Lung (tissue), 12 donors: Measurements from ENCODE around the gene KIF18A. TPM values are rescaled to one million over a fixed set of nuclear protein-coding genes. Genes with fewer than 3 reads are reported as not detected.

ENCODE experiments used
- ATAC-seq: fragments of 200-7000 bp; cut with Tn5 transposase; one replicate; pipeline ENCODE4 v1.9.1; 2020; ENCODE audit warnings: moderate number of reproducible peaks; ENCODE audit not compliant: insufficient read depth, low FRiP score
- DNase-seq, 3 donors: peaks; one replicate each; pipeline ENCODE4 v3.0.0-alpha.2; 2013 to 2017
- H3K27ac ChIP-seq, 2 donors: one replicate each; pipeline ENCODE4 v1.5.1; 2013; ENCODE audit warnings: mild to moderate bottlenecking in 2 of 2, moderate library complexity in 2 of 2, control low read depth in 1 of 2, inconsistent platforms in 1 of 2, low read depth in 1 of 2, low read length in 1 of 2
- H3K27me3 ChIP-seq, 3 donors: one replicate each; pipeline ENCODE4 v1.5.1; 2013; ENCODE audit warnings: low read length in 2 of 3; ENCODE audit not compliant: control insufficient read depth in 3 of 3, insufficient read depth in 3 of 3
- H3K36me3 ChIP-seq, 4 donors: one replicate each; pipeline ENCODE4 v1.5.1; 2013; ENCODE audit warnings: low read length in 4 of 4, mild to moderate bottlenecking in 1 of 4, moderate library complexity in 1 of 4; ENCODE audit not compliant: control insufficient read depth in 4 of 4, insufficient read depth in 4 of 4
- H3K4me1 ChIP-seq, 5 donors: one replicate each; pipeline ENCODE4 v1.5.1; 2013; ENCODE audit warnings: low read length in 5 of 5, mild to moderate bottlenecking in 2 of 5, moderate library complexity in 1 of 5; ENCODE audit not compliant: control insufficient read depth in 5 of 5, insufficient read depth in 5 of 5
- H3K4me3 ChIP-seq: one replicate; pipeline ENCODE4 v1.5.1; 2013; ENCODE audit warnings: mild to moderate bottlenecking, control low read depth, moderate library complexity
- H3K9ac ChIP-seq, 2 donors: one replicate each; pipeline ENCODE4 v1.5.1; 2013; ENCODE audit warnings: low read length in 2 of 2, control low read depth in 1 of 2; ENCODE audit not compliant: insufficient read depth in 1 of 2
- H3K9me3 ChIP-seq, 4 donors: one replicate each; pipeline ENCODE4 v1.5.1; 2013; ENCODE audit warnings: low read length in 3 of 4, mild to moderate bottlenecking in 1 of 4, moderate library complexity in 1 of 4; ENCODE audit not compliant: control insufficient read depth in 4 of 4, insufficient read depth in 3 of 4
- CTCF ChIP-seq: IDR thresholded peaks from 2 replicates; pipeline ENCODE4 v1.5.1; 2012; ENCODE audit warnings: mild to moderate bottlenecking; ENCODE audit errors: control extremely low read depth, extremely low read depth
- WGBS, 2 donors: extraction: QIAGEN DNeasy Blood & Tissue Kit; methylation state at CpG; one replicate each; pipeline ENCODE4 v1.1.7; 2013; 5-methylcytosine and 5-hydroxymethylcytosine counted together
- polyA plus RNA-seq, 2 donors: library from polyadenylated mRNA; stranded (reverse); fragments of 200-250 nt; gene quantifications; one replicate each; pipeline ENCODE4 v1.2.1, GENCODE V29; 2013
- total RNA-seq, 2 donors: library from RNA; depleted of rRNA in 1 of 2; stranded (reverse); fragments of >200 nt in 1 of 2; gene quantifications; one replicate each; pipeline ENCODE4 v1.2.1, GENCODE V29; 2014 to 2021
- donor health status: control.
- donor health status: control.
- donor health status: Bipolar disorder and iron deficiency.
- donor health status: healthy.
- donor health status: DM: yes; HTN: yes; CAD: no.

KIF18A gene
- total and polyA plus RNA-seq, 4 donors, result 0.78 to 7.5 (median 1.3) TPM

- WGBS, 2 donors, result 89% methylated on average over 2 of the region's 2 CpGs
- H3K36me3 ChIP-seq, result no peaks in the 10 kb centered on the region
- no peaks in the 10 kb centered on the region for H3K9me3 ChIP-seq
- DNase-seq (no peak), ATAC-seq (no peak)
- H3K4me3 ChIP-seq, result no peak overlapping the region
- H3K9ac ChIP-seq, result no peak overlapping the region
- H3K27ac ChIP-seq, result no peak overlapping the region
- no peak for TF ChIP-seq CTCF
- H3K27me3 ChIP-seq, result no peaks in the 10 kb centered on the region
- no peaks in the 10 kb centered on the region for H3K4me1 ChIP-seq
These were observed 81.2 kb downstream of the KIF18A start for GRCh38 chr11:28026634-28027290.

- no peak for TF ChIP-seq CTCF
- Histone ChIP-seq H3K9me3 (no peaks in the 10 kb centered on the region), H3K27ac (no peak overlapping the region), H3K4me3 (no peak overlapping the region), H3K9ac (no peak overlapping the region), H3K36me3 (no peaks in the 10 kb centered on the region), H3K27me3 (no peaks in the 10 kb centered on the region), H3K4me1 (no peaks in the 10 kb centered on the region)
- ATAC-seq, result no peak
- 83 to 93% methylated on average over 2 of the region's 2 CpGs for WGBS, 2 donors
- DNase-seq, result no peak
These were observed 90.1 kb downstream of the KIF18A start for GRCh38 chr11:28017816-28018215.

GRCh38 chr11:28011813-28012212 is 96.1 kb downstream of the KIF18A start:
- no peaks in the 10 kb centered on the region for H3K36me3 ChIP-seq
- DNase-seq (no peak), ATAC-seq (no peak)
- H3K9ac ChIP-seq, result no peak overlapping the region
- H3K4me3 ChIP-seq, result no peak overlapping the region
- no peak overlapping the region for H3K27ac ChIP-seq
- H3K9me3 ChIP-seq, result no peaks in the 10 kb centered on the region
- TF ChIP-seq CTCF, result no peak
- H3K4me1 ChIP-seq, result no peaks in the 10 kb centered on the region
- H3K27me3 ChIP-seq, result no peaks in the 10 kb centered on the region
- WGBS, 2 donors, result 80 to 85% methylated on average over 4 of the region's 4 CpGs

- no peak for TF ChIP-seq CTCF
- H3K9ac ChIP-seq, result no peak overlapping the region
- H3K27ac ChIP-seq, result no peak overlapping the region
- no peaks in the 10 kb centered on the region for H3K9me3 ChIP-seq
- DNase-seq (no peak), ATAC-seq (no peak)
- WGBS, 2 donors, result 81 to 85% methylated on average over 1 of the region's 1 CpG
- H3K4me1 ChIP-seq, result no peaks in the 10 kb centered on the region
- H3K27me3 ChIP-seq, result no peaks in the 10 kb centered on the region
- no peak overlapping the region for H3K4me3 ChIP-seq
- no peaks in the 10 kb centered on the region for H3K36me3 ChIP-seq
These were observed 98.0 kb downstream of the KIF18A start for GRCh38 chr11:28009996-28010395.
